HepG2 (cell line): ENCODE data around the gene HLA-DRB1. TPM values are rescaled to one million over a fixed set of nuclear protein-coding genes. Genes with fewer than 3 reads are reported as not detected.

Source experiments
- ATAC-seq: fragments of 200-7000 bp; cut with Tn5 transposase; 3 replicates; pipeline ENCODE4 v1.9.1; 2020; ENCODE audit warnings: mild to moderate bottlenecking, moderate library complexity
- BruUV-seq: library from RNA; stranded (reverse); fragments of 400-500 nt; replicated peaks from 2 replicates; lab custom pipeline; 2021; lab: Mats Ljungman, UMichigan
- CTCF ChIA-PET: fragments of 300-600 bp; formaldehyde crosslinking; extraction: SDS; loops from one replicate; lab custom pipeline; 2021; ENCODE audit warnings: low total read pairs, inconsistent platforms, low intra/inter-chr PET ratio; lab: Yijun Ruan, JAX
- POLR2A ChIA-PET: fragments of 350-600 bp; sonication (Branson Sonifier 250); formaldehyde crosslinking; loops from one replicate; lab custom pipeline; 2020; ENCODE audit warnings: antibody characterized with exemption, inconsistent platforms; lab: Yijun Ruan, JAX
- DNase-seq: peaks from one replicate; pipeline ENCODE4 v3.0.0-alpha.2; 2015; ENCODE audit warnings: low spot score
- FAIRE-seq: peaks from 3 replicates; lab custom pipeline; 2011; peaks lifted over from hg19 to GRCh38; lab: Jason Lieb, UNC
- H2AFZ ChIP-seq: one replicate; pipeline ENCODE4 v1.6.1; 2011; ENCODE audit warnings: low read length, inconsistent platforms
- H3K27ac ChIP-seq: fragments of 300-600 bp; 3 replicates; pipeline ENCODE4 v1.8.0; 2011; ENCODE audit warnings: mixed run types, mild to moderate bottlenecking, mixed read lengths, low read length, inconsistent platforms; ENCODE audit not compliant: insufficient read depth; ENCODE audit errors: extremely low read length
- H3K27me3 ChIP-seq, 2 experiments: fragments of 200-600 bp in 1 of 2; 2 replicates in 1 of 2; 3 replicates in 1 of 2; pipeline versions ENCODE4 v1.6.0 to v1.8.0; 2011; ENCODE audit warnings: low read length in 2 of 2, mild to moderate bottlenecking in 2 of 2, moderate library complexity in 2 of 2, inconsistent platforms in 1 of 2; ENCODE audit not compliant: insufficient read depth in 2 of 2, control insufficient read depth in 1 of 2
- H3K36me3 ChIP-seq, 2 experiments: fragments of 200-600 bp in 1 of 2; replicated peaks in 1 of 2; 2 replicates in 1 of 2; 3 replicates in 1 of 2; pipeline versions ENCODE4 v1.5.1 to v1.8.0; 2011; ENCODE audit warnings: low read length in 2 of 2, inconsistent platforms in 1 of 2; ENCODE audit not compliant: insufficient read depth in 2 of 2, control insufficient read depth in 1 of 2
- H3K4me1 ChIP-seq: 2 replicates; pipeline ENCODE4 v1.5.1; 2012; ENCODE audit warnings: low read length, inconsistent platforms; ENCODE audit not compliant: insufficient read depth
- H3K4me2 ChIP-seq: 2 replicates; pipeline ENCODE4 v1.6.0; 2011; ENCODE audit warnings: low read depth, low read length, inconsistent platforms
- H3K4me3 ChIP-seq, 3 experiments: fragments of 200-600 bp in 1 of 3; sonication (generic), shearing (Covaris generic) in 1 of 3; replicated peaks in 1 of 3; 2 replicates each; pipeline ENCODE4 v1.5.1; 2011 to 2016; ENCODE audit warnings: low read length in 3 of 3, inconsistent platforms in 2 of 3, low read depth in 2 of 3, mild to moderate bottlenecking in 2 of 3, control low read depth in 1 of 3, mixed read lengths in 1 of 3; ENCODE audit not compliant: insufficient read depth in 1 of 3
- H3K79me2 ChIP-seq: one replicate; pipeline ENCODE4 v1.6.1; 2011; ENCODE audit warnings: low read length, inconsistent platforms; ENCODE audit not compliant: insufficient read depth
- H3K9ac ChIP-seq: 2 replicates; pipeline ENCODE4 v1.6.0; 2011; ENCODE audit warnings: mild to moderate bottlenecking, low read depth, low read length, inconsistent platforms; ENCODE audit not compliant: insufficient read depth
- H3K9me3 ChIP-seq: 2 replicates; pipeline ENCODE4 v1.5.1; 2012; ENCODE audit warnings: mild to moderate bottlenecking, low read length
- H4K20me1 ChIP-seq: 2 replicates; pipeline ENCODE4 v1.6.0; 2011; ENCODE audit warnings: inconsistent platforms, mild to moderate bottlenecking, low read length, moderate library complexity; ENCODE audit not compliant: insufficient read depth
- BORCS8-MEF2B ChIP-seq: sonication (generic); formaldehyde crosslinking; IDR thresholded peaks from 2 replicates; pipeline ENCODE4 v1.8.0; 2022; ENCODE audit warnings: mild to moderate bottlenecking, missing genetic modification reagents
- CAMTA2 ChIP-seq: sonication (generic); formaldehyde crosslinking; IDR thresholded peaks from 2 replicates; pipeline ENCODE4 v1.4.0; 2020; ENCODE audit warnings: mild to moderate bottlenecking, missing genetic modification reagents, borderline replicate concordance
- CENPX ChIP-seq: sonication (generic); formaldehyde crosslinking; IDR thresholded peaks from 2 replicates; pipeline ENCODE4 v1.9.0; 2021; ENCODE audit warnings: mild to moderate bottlenecking, missing genetic modification reagents, moderate library complexity
- MXD1 ChIP-seq: sonication (generic); formaldehyde crosslinking; IDR thresholded peaks from 2 replicates; pipeline ENCODE4 v1.4.0; 2020; ENCODE audit warnings: mild to moderate bottlenecking, missing genetic modification reagents
- PLSCR1 ChIP-seq: sonication (generic); formaldehyde crosslinking; IDR thresholded peaks from 2 replicates; pipeline ENCODE4 v1.5.0; 2020; ENCODE audit warnings: missing genetic modification reagents, mild to moderate bottlenecking, borderline replicate concordance
- RFX3 ChIP-seq: IDR thresholded peaks from 2 replicates; pipeline ENCODE4 v1.6.1; 2016; ENCODE audit warnings: missing biosample characterization, missing genetic modification reagents
- TMF1 ChIP-seq: sonication (generic); formaldehyde crosslinking; IDR thresholded peaks from 2 replicates; pipeline ENCODE4 v1.8.1; 2022; ENCODE audit warnings: low read depth, missing genetic modification reagents
- ZFP41 ChIP-seq: sonication (generic); formaldehyde crosslinking; IDR thresholded peaks from 2 replicates; pipeline ENCODE4 v1.4.0; 2020; ENCODE audit warnings: mild to moderate bottlenecking, missing genetic modification reagents, borderline replicate concordance
- ZFY ChIP-seq: sonication (generic); formaldehyde crosslinking; IDR thresholded peaks from 2 replicates; pipeline ENCODE4 v1.4.0; 2020; ENCODE audit warnings: missing genetic modification reagents
- ZNF615 ChIP-seq: sonication (generic); formaldehyde crosslinking; IDR thresholded peaks from 2 replicates; pipeline ENCODE4 v1.5.0; 2020; ENCODE audit warnings: mild to moderate bottlenecking, missing genetic modification reagents, borderline replicate concordance
- WGBS: methylation state at CpG from one replicate; pipeline ENCODE4 v1.1.6; 2017; ENCODE audit warnings: low lambda C conversion rate; 5-methylcytosine and 5-hydroxymethylcytosine counted together
- in situ Hi-C: cut with HindIII; loops from 2 replicates; pipeline ENCODE4 v1.10.0; 2017; ENCODE audit warnings: low pct_unique_long_range_greater_than_20kb; ENCODE audit not compliant: extremely low pct_ligation_motif_present
- intact Hi-C: fragments of 100-400 bp; cut with micrococcal nuclease; formaldehyde crosslinking; loops from one replicate; pipeline ENCODE4 v1.10.0; 2022; ENCODE audit not compliant: unreplicated experiment
- polyA plus RNA-seq, 8 experiments: library from polyadenylated mRNA; depleted of rRNA in 3 of 8; stranded (reverse) in 7 of 8; unstranded in 1 of 8; fragments of >200 nt; fragmentation: Illumina TruSeq in 4 of 8; extraction: Trizol in 4 of 8; gene quantifications; 2 replicates each; pipeline versions ENCODE4 v1.2.1 to v1.2.3, GENCODE V29; 2011 to 2016; ENCODE audit warnings: low read depth in 4 of 8, missing spikeins in 1 of 8, mixed read lengths in 1 of 8; ENCODE audit not compliant: insufficient read depth in 1 of 8
- total RNA-seq, 5 experiments: library from RNA; depleted of rRNA; stranded (reverse); fragments of >200 nt; fragmentation: Illumina TruSeq; extraction: Trizol; gene quantifications; 2 replicates each; pipeline ENCODE4 v1.2.3, GENCODE V29; 2016; ENCODE audit warnings: low read depth in 1 of 5
- TF ChIP-seq, protein P1 (sequence below): IDR thresholded peaks from 2 replicates; pipeline ENCODE4 v1.6.1; 2012; ENCODE audit warnings: inconsistent platforms

Gene HLA-DRB1
- total and polyA plus RNA-seq, 2 of the 13 experiments (the other 11 are each of a cell fraction or from before 2014, with no cell fraction given): 0.09 TPM; not detected in 1

DNA sequence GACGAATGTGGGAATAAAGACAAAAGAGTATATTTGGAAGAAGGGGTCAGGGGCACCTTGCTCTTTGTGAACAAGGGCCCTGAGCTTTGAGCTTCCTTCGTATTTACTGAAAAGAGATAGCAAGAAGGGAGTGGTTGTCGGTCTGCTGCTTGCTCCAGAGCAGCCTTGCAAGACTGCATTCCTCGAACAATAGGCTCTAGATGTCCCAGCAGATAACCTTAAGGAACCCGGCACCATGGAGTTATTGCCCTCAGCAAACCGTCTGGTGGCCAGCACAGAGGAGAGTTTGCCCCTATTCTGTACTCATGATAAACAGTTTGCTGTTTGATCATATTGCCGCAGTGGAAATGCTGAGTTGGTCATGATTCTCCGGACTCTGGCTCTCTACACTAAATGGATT lies 22.7 kb downstream of the HLA-DRB1 start (continued):
- no peak for TF ChIP-seq RFX3 (CRISPR knock-in tag)
- TF ChIP-seq PLSCR1 (CRISPR knock-in tag): no peak
- TF ChIP-seq BORCS8-MEF2B (CRISPR knock-in tag): no peak
- TF ChIP-seq, all 625 proteins: peak for 0

DNA sequence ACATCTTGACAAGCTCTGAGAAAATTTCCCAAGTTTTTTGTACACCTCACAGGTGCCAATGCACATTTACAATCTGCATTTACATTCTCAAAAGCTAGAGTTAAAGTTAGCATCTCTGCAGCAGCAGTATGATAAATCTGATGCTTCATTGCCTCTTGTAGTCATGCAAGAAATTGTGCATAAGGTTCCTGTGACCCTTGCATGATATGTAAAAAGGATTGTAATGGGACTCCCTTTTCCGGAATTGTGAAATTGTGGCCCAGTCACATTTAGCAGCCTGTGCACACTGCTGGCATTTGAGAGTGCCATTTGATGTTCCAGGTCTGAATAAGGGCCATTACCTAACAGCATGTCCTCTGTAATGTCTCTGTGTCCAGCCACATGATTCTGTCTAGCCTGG lies 24.1 kb downstream of the HLA-DRB1 start:
- Histone ChIP-seq H3K9ac (no peak overlapping the region), H3K36me3 (no peaks in the 10 kb centered on the region), H4K20me1 (no peaks in the 10 kb centered on the region), H3K9me3 (no peaks in the 10 kb centered on the region), H3K4me2 (no peak overlapping the region), H3K27me3 (no peaks in the 10 kb centered on the region), H2AFZ (no peak overlapping the region), H3K79me2 (no peaks in the 10 kb centered on the region), H3K4me1 (0 out of 2 replicates have a peak, but pooled peaks cover 6% of the 10 kb centered on the region), H3K27ac (no peak overlapping the region), H3K4me3 (no peak overlapping the region)
- BruUV-seq: no TSS peak
- in situ Hi-C loops: loop anchor here (5.0 kb wide), 1 partner anchor 88 kb away; no protein-coding TSS in a partner anchor
- CTCF ChIA-PET: no interaction called here
- FAIRE-seq (no peak), DNase-seq (no peak), ATAC-seq (no peak)
- TF ChIP-seq ZNF615 (CRISPR knock-in tag) (no peak), MXD1 (CRISPR knock-in tag) (no peak), CENPX (CRISPR knock-in tag) (no peak), TMF1 (CRISPR knock-in tag) (no peak), ZFP41 (CRISPR knock-in tag) (no peak), CAMTA2 (CRISPR knock-in tag) (no peak), ZFY (CRISPR knock-in tag) (no peak)
- TF ChIP-seq, protein P1, sequence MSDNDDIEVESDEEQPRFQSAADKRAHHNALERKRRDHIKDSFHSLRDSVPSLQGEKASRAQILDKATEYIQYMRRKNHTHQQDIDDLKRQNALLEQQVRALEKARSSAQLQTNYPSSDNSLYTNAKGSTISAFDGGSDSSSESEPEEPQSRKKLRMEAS: no peak
- WGBS: no CpG with 5 or more reads among the region's 1 CpG
- intact Hi-C loops: no loop called here
- POLR2A ChIA-PET: no interaction called here
